ENCODE measurements around the gene GRK7. TPM values are rescaled to one million over a fixed set of nuclear protein-coding genes. Genes with fewer than 3 reads are reported as not detected.

Gene GRK7
- total RNA-seq, 1 donor from 2014 or later: not detected

DNA sequence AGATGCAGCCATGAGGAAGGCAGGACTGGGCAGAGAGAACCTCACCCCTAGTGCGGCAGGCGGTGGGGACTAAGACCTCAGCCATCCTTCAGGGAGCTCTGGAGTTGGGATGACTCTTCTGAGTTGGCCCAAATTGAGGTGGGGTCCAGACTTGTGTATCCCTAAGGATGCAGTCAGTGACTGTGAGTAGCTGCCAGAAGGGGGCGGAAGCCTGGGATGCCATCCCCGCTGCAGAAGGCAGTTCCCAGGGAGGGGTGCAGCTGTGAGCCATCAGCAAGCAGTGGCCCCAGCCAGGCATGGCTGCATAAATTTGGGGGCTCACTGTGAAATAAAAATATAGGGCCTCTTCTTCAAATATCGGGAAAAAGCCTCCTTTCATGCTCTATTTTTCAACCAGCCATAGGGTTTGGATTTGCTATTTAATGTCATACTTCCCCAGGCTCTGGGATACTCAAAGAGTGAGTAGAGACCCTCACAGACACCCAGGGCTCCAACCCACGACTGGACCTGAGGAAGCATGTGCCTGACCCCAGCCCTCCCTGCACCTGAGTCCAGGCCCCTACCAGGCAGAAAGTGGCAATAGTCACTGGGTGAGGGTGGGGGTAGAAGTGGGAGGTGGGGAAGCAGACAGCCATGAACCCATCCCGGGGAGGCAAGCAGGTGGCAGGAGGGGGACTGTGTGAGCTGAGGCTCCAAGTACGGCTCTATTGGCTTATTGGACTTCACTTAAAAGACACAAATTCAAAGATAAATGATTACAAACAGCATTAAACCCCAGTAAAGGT lies 30.5 kb downstream of the GRK7 start:
- Mint-ChIP-seq H3K4me1 (ENCODE audit: unreplicated experiment) (peaks cover 5% of the 10 kb centered on the region), H3K9me3 (ENCODE audit: unreplicated experiment) (no peaks in the 10 kb centered on the region), H3K27me3 (ENCODE audit: unreplicated experiment) (no peaks in the 10 kb centered on the region), H3K36me3 (ENCODE audit: unreplicated experiment) (no peaks in the 10 kb centered on the region), H3K27ac (ENCODE audit: unreplicated experiment) (no peak overlapping the region), H3K4me3 (ENCODE audit: unreplicated experiment) (no peak overlapping the region)
- DNase-seq (ENCODE audit: extremely low spot score, unreplicated experiment): no peak
- TF ChIP-seq, protein P1, sequence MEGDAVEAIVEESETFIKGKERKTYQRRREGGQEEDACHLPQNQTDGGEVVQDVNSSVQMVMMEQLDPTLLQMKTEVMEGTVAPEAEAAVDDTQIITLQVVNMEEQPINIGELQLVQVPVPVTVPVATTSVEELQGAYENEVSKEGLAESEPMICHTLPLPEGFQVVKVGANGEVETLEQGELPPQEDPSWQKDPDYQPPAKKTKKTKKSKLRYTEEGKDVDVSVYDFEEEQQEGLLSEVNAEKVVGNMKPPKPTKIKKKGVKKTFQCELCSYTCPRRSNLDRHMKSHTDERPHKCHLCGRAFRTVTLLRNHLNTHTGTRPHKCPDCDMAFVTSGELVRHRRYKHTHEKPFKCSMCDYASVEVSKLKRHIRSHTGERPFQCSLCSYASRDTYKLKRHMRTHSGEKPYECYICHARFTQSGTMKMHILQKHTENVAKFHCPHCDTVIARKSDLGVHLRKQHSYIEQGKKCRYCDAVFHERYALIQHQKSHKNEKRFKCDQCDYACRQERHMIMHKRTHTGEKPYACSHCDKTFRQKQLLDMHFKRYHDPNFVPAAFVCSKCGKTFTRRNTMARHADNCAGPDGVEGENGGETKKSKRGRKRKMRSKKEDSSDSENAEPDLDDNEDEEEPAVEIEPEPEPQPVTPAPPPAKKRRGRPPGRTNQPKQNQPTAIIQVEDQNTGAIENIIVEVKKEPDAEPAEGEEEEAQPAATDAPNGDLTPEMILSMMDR (IDR thresholded peaks at IDR 0.05): no peak

DNA sequence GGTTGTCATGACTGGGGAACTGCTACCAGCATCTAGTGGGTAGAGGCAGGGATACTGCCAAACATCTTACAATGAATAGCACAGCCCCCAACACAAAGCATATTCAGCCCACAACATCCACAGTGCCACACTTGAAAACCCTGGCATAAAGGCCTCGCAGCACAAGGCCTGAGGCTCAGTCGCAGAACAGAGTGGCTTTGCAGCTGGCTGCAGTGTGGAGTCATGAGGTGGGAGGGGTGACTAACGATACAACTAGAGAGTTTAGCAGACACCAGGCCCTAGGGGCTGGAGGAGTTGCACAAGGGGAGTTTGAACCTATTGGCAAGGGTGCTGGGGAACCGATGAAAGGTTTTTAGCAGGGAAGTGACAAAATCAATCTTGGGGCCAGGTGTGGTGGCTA lies 32.1 kb downstream of the GRK7 start:
- H3K4me3 Mint-ChIP-seq (ENCODE audit: unreplicated experiment): no peak overlapping the region
- H3K27ac Mint-ChIP-seq (ENCODE audit: unreplicated experiment): no peak overlapping the region
- H3K9me3 Mint-ChIP-seq (ENCODE audit: unreplicated experiment): peaks cover 1% of the 10 kb centered on the region
- no peaks in the 10 kb centered on the region for H3K27me3 Mint-ChIP-seq (ENCODE audit: unreplicated experiment)
- H3K4me1 Mint-ChIP-seq (ENCODE audit: unreplicated experiment): peaks cover 5% of the 10 kb centered on the region
- TF ChIP-seq, protein P1 (IDR thresholded peaks at IDR 0.05): no peak
- no peak for DNase-seq (ENCODE audit: extremely low spot score, unreplicated experiment)
- no peaks in the 10 kb centered on the region for H3K36me3 Mint-ChIP-seq (ENCODE audit: unreplicated experiment)

DNA sequence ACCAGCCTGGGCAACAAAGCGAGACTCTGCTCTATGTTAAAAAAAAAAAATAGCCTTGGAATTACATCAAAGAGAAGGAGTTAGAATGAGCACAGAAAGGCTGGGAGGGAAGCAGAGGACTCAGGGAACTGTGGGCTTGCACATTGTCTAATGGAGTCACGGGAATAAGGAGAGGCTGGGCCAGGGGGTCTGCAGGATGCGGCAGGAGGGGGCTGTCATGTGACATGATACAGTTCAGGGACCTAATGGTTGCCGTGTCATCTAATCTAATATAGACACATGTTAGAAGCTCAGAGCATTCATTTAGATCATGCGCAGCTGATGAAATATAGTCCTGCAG lies 32.5 kb downstream of the GRK7 start:
- H3K36me3 Mint-ChIP-seq (ENCODE audit: unreplicated experiment): no peaks in the 10 kb centered on the region
- TF ChIP-seq, protein P1 (IDR thresholded peaks at IDR 0.05): no peak
- H3K4me1 Mint-ChIP-seq (ENCODE audit: unreplicated experiment): peaks cover 5% of the 10 kb centered on the region
- no peak overlapping the region for H3K27ac Mint-ChIP-seq (ENCODE audit: unreplicated experiment)
- H3K9me3 Mint-ChIP-seq (ENCODE audit: unreplicated experiment): peaks cover 5% of the 10 kb centered on the region
- no peak overlapping the region for H3K4me3 Mint-ChIP-seq (ENCODE audit: unreplicated experiment)
- no peaks in the 10 kb centered on the region for H3K27me3 Mint-ChIP-seq (ENCODE audit: unreplicated experiment)
- DNase-seq (ENCODE audit: extremely low spot score, unreplicated experiment): no peak

DNA sequence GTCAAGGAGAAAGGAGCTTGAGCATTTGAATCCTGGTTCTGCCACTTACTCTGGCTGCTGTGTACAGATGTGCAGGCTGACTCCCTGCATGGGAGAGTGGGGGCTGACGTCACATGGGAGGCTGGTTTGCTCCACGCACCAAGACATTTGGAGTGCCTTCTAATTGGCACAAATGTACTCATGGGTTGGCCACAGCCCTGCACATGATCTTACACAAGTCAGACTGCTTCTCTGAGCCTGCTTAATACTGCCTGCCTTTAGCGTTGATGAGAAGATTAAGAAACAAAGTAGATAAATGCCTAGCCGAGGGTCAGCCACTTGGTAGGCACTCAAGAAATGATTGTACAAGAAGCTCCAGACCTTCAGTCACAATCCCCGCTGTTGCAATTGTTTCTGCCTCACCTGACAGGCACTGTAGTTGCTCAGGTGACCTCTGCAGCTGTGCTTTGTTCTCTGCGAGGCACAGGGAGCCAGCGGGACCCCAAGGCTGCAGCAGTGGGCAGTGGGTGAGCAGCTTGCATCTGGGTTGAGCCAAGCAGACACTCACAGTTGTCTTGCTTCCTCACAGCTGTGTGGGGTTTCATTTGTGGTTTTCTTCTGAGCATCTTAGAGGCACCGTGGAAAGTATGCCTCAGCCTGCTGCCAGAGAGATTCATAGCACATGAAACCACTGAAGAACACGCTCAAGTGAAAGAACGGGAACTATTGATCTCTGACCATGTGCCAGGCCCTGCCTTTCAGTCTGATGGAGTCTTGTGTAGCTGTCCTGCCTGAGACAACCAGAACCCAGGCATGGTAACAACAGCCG lies 33.1 kb downstream of the GRK7 start:
- Mint-ChIP-seq H3K36me3 (ENCODE audit: unreplicated experiment) (no peaks in the 10 kb centered on the region), H3K27ac (ENCODE audit: unreplicated experiment) (no peak overlapping the region), H3K4me1 (ENCODE audit: unreplicated experiment) (peaks cover 5% of the 10 kb centered on the region), H3K27me3 (ENCODE audit: unreplicated experiment) (no peaks in the 10 kb centered on the region), H3K9me3 (ENCODE audit: unreplicated experiment) (peaks cover 5% of the 10 kb centered on the region), H3K4me3 (ENCODE audit: unreplicated experiment) (no peak overlapping the region)
- no peak for DNase-seq (ENCODE audit: extremely low spot score, unreplicated experiment)
- TF ChIP-seq, protein P1 (IDR thresholded peaks at IDR 0.05): no peak
